Mucosa of gallbladder (tissue), 1 donor: Measurements from ENCODE around the gene ZMYND8. TPM values are rescaled to one million over a fixed set of nuclear protein-coding genes. Genes with fewer than 3 reads are reported as not detected.

Experiments used
- DNase-seq: peaks from one replicate; pipeline ENCODE4 v3.0.0-alpha.2; 2020; ENCODE audit warnings: low spot score
- total RNA-seq: library from RNA; stranded (reverse); gene quantifications from one replicate; pipeline ENCODE4 v1.2.1, GENCODE V29; 2021
- donor health status: DM: no; HTN: no; CAD: no.

Gene ZMYND8
- total RNA-seq, 1 donor from 2014 or later, result 55.2 TPM

- DNase-seq, result no peak
Observed at GRCh38 chr20:47332381-47333206, 23.9 kb downstream of the ZMYND8 start.

- no peak for DNase-seq
Observed at GRCh38 chr20:47330933-47331708, 25.4 kb downstream of the ZMYND8 start.

DNA sequence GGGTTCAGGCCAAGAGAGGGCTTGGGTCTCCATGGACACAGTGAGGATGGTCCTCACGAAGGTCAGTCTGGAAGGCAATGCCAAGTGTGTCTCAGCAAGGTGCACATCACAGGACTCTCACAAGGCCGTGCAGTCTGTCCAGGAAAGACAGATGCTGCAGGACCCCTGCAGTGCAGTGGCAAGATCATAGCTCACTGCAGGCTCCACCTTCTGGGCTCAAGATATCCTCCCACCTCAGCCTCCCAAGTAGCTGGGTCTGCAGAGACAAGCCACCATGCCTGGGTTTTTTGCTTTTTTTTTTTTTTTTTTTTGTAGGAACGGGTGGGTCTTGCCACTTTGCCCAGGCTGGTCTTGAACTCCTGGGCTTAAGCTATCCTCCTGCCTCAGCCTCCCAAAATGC, 26.4 kb downstream of the ZMYND8 start:
- DNase-seq, result no peak

GRCh38 chr20:47328129-47328528, 28.4 kb downstream of the ZMYND8 start:
- no peak for DNase-seq

- no peak for DNase-seq
Observed at GRCh38 chr20:47327711-47328110, 28.8 kb downstream of the ZMYND8 start.

GRCh38 chr20:47326658-47327268, 29.7 kb downstream of the ZMYND8 start:
- no peak for DNase-seq

GRCh38 chr20:47325242-47325641, 31.3 kb downstream of the ZMYND8 start:
- no peak for DNase-seq

DNA sequence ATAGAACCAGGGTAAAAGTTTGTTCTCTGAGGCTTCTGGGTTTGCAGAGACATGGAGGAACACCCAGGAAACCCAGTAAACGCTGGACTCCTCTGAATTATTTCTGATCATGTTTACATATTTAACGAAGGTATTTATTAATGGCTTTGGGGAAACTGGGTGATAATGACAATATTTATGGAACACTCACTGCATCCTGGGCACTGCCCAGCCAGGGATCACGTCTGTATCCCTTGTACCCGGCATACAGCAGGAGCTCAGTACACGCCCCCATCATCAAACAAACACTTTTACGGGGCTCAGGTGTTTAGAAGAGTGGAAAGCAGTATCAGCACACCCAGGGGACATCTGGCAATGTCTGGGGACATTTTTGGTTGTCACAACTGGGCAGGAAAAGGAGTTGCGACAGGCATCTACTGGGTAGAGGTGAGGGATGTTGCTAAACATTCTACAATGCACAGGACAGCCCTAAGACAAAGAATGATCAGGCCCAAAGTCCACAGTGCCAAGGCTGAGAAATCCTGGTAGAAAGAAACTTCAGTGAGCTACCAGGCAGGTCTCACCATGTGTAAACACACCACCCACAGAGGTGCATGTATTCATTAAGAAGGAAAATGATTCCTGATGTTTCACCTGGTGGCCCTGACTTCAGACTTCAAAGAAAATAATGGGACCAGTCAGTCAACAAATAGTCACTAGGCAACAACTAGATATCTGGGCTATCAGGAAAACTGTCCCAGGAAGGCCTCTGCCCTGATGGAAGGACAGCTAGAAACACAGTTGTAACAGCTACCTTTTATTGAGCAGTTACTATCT, 35.3 kb downstream of the ZMYND8 start:
- DNase-seq, result peak; percentile 84

GRCh38 chr20:47319517-47320252, 36.8 kb downstream of the ZMYND8 start:
- peak; percentile 84 for DNase-seq

GRCh38 chr20:47318586-47319516, 37.6 kb downstream of the ZMYND8 start:
- peak; percentile 70 for DNase-seq

DNA sequence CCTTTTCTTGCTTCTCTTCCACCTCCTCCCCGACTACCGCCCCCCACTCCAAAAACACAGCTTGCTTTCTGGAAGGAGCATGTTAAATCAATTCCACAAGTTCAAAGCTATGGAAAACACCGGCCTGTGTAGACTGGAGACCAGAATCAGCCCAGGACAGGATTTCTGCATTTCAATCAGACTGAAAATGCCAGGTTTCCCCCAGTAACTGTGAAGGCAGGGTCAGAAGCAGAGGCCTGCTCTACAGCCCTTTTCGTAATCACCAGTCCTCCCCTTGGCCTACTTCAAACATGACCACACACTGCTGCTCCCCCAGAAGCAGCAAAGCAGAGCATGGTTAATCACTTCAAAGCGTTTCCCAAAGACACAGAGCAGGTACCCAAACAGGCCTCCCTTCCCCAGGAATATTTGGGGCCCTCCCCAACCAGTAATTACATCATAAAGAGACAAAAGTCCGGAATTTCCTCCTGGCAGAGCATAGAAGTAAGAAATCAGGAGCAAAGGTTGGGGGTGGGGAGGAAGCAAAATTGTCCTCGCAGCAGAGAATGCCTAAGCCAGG, 38.4 kb downstream of the ZMYND8 start:
- DNase-seq, result no peak

DNA sequence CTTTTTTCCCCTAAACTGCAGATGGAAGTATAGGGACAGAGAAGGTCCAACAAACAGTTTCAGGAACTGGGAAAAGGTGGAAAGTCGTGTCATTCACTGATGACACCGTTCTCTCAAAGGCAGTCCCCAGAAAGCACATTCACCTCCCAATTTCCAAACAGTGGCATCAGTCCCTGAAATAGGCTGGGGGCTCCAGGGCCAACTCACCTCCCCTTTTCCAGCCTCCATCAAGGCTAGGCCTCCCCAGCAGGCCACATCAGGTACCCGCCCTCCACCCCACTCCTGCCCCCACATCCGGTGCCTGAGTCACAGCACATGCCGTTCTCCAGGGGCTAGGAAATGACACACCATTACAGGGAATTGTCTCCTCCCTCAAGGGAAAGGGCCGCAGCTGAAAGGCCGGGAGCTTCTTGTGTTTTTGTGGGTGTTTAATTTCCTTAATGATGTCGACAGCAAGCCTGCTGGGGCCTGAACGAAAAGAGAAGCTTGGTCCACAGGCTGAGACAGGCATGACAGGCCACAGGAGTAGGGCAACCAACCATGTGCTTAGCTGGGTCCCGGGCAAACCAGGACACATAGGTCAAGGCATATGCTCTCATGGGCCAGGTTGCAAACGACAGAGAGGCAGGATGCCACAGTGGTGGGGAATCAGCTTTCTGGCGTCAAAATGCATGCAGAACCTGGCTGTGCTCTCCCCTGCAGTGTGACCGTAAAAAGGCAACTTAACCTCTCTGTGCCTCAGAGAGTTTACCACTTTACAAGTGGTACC, 39.2 kb downstream of the ZMYND8 start:
- DNase-seq, result peak; percentile 54

- no peak for DNase-seq
Observed at GRCh38 chr20:47316776-47317126, 39.7 kb downstream of the ZMYND8 start.

DNA sequence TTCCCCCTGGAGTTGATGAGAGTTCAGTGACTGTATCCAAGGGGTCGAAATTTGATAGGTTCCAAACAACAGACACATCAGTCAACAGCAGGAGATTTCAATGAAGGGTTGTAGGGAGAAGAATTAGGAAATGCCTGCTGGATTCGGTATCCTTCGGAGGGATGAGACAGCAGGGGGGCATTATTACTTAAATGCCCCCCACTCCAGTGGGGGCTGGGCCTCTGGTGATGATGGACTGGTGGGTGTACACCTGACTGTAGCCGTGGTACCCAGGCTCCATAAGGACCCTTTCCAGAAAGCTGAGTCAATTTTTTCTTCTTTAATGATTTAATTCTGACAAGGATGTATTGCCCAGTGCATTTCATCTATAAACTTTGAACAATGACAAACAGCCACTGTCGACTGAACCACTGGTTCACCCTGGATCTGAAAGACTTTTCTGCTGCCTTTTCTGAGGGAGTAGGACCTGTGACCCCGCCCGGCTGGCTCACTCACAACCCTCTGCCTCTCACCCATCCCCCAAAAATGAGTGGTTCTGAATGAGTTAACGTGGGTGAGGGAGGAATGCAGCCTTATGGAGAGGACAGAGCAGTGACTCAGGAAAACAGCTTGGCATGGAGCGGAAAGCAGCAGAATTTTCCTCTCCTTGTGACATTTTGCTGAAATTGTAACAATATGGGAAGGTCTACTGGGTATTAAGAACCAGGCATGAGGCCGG, 41.0 kb downstream of the ZMYND8 start:
- DNase-seq, result no peak

DNA sequence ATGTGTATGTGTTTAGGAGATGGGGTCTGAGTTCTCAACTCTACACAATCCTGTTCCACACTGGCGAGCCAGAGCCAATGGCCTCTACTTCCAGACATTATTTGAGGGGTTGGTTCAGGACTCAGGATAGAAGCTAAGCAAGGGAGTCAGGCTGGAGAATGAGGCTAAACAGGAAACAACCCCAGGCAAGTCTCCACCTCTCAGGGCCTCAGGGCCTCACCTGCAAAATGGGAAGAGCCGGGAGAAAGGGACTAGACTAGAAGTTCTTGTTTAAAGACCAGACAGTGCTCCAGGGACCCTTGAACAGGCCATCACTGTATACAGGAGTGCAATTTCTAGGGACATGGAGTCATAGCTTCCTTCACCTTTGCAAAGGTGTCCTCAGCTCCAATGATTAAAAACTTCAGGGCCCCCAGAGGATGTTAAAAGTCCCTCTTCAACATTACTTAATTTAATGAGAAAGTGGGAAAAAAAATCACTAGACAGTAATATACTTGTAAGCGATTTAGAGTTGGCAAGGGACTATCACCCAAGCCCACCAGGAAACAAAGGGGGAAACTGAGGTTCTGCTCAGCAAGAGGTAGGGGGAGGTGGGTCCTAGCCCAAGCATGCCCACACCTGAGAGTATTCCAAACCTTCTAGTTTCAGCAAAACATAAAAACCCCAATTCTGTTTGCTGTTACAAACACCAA, 41.7 kb downstream of the ZMYND8 start:
- DNase-seq, result no peak

GRCh38 chr20:47311967-47312681, 44.4 kb downstream of the ZMYND8 start:
- DNase-seq, result no peak

- no peak for DNase-seq
Observed at GRCh38 chr20:47311211-47311610, 45.3 kb downstream of the ZMYND8 start.
